ENCODE measurements around the gene KCTD12.

- TF ChIP-seq POLR2A (IDR thresholded peaks at IDR 0.05) (no peak), CTCF (IDR thresholded peaks at IDR 0.05) (no peak), POLR2AphosphoS5 (IDR thresholded peaks at IDR 0.05) (no peak), EP300 (IDR thresholded peaks at IDR 0.05) (no peak)
Measured at GRCh38 chr13:76852986-76853385, 33.2 kb downstream of the KCTD12 start.
